NCI-H2029 (cell line): ENCODE measurements around the gene RNF125.
"Not testable (repeated sequence)": the region's sequence is repeated elsewhere in the genome, so short reads cannot be mapped to it uniquely, and the experiment has no call there.

Experiments used
- DNase-seq: peaks from one replicate; lab custom pipeline; 2025; lab: John Stamatoyannopoulos, UW

Gene RNF125

GRCh38 chr18:32025744-32026143, 7.1 kb downstream of the RNF125 start:
- no peak for DNase-seq

- DNase-seq = no peak
These were observed 8.0 kb downstream of the RNF125 start for GRCh38 chr18:32026491-32027086.

GRCh38 chr18:32029558-32029957, 10.9 kb downstream of the RNF125 start:
- no peak for DNase-seq

GRCh38 chr18:32032609-32033008, 14.0 kb downstream of the RNF125 start:
- DNase-seq = no peak

GRCh38 chr18:32036506-32037180, 18.0 kb downstream of the RNF125 start:
- no peak for DNase-seq

- DNase-seq = no peak
These were observed 19.0 kb downstream of the RNF125 start for GRCh38 chr18:32037616-32038015.

GRCh38 chr18:32040936-32041335, 22.3 kb downstream of the RNF125 start:
- DNase-seq = no peak

- no peak for DNase-seq
These were observed 23.7 kb downstream of the RNF125 start for GRCh38 chr18:32042337-32042736.

GRCh38 chr18:32048507-32049091, 30.0 kb downstream of the RNF125 start:
- DNase-seq = no peak

- no peak for DNase-seq
These were observed 31.0 kb downstream of the RNF125 start for GRCh38 chr18:32049393-32050171.

- no peak for DNase-seq
These were observed 38.2 kb downstream of the RNF125 start for GRCh38 chr18:32056613-32057358.

- no peak for DNase-seq
These were observed 39.1 kb downstream of the RNF125 start for GRCh38 chr18:32057624-32058165.

GRCh38 chr18:32060026-32060425, 41.4 kb downstream of the RNF125 start:
- DNase-seq = no peak

- DNase-seq = no peak
These were observed 48.9 kb downstream of the RNF125 start for GRCh38 chr18:32067375-32068167.

- DNase-seq = no peak
These were observed 53.7 kb downstream of the RNF125 start for GRCh38 chr18:32072321-32072720.

- no peak for DNase-seq
These were observed 55.6 kb downstream of the RNF125 start for GRCh38 chr18:32074206-32074605.

GRCh38 chr18:32078845-32079244, 60.2 kb downstream of the RNF125 start:
- no peak for DNase-seq

- no peak for DNase-seq
These were observed 63.3 kb downstream of the RNF125 start for GRCh38 chr18:32081881-32082280.

- no peak for DNase-seq
These were observed 65.2 kb downstream of the RNF125 start for GRCh38 chr18:32083781-32084180.

- DNase-seq = no peak
These were observed 68.3 kb downstream of the RNF125 start for GRCh38 chr18:32086881-32087280.

GRCh38 chr18:32090831-32091230, 72.2 kb downstream of the RNF125 start:
- not testable (repeated sequence) for DNase-seq
